Transverse colon (tissue), 4 donors: ENCODE data around the gene TCOF1. TPM values are rescaled to one million over a fixed set of nuclear protein-coding genes. Genes with fewer than 3 reads are reported as not detected.

Experiments
- DNase-seq: peaks from one replicate; pipeline ENCODE4 v3.0.0-alpha.2; 2019
- H3K27ac ChIP-seq, 4 donors: fragments of 200-600 bp; sonication (generic); 2 replicates each; pipeline ENCODE4 v1.5.1; 2016 to 2018; ENCODE audit warnings: inconsistent platforms in 4 of 4
- H3K27me3 ChIP-seq: fragments of 200-600 bp; sonication (generic); 2 replicates; pipeline ENCODE4 v1.5.1; 2017; ENCODE audit warnings: inconsistent platforms
- H3K36me3 ChIP-seq, 4 donors: fragments of 200-600 bp; sonication (generic); 2 replicates each; pipeline ENCODE4 v1.5.1; 2017 to 2019; ENCODE audit warnings: inconsistent platforms in 4 of 4
- H3K4me1 ChIP-seq, 4 donors: fragments of 200-600 bp; sonication (generic); 2 replicates each; pipeline ENCODE4 v1.5.1; 2017 to 2020; ENCODE audit warnings: inconsistent platforms in 4 of 4
- H3K4me3 ChIP-seq, 4 donors: fragments of 200-600 bp; sonication (generic); 1 replicate in 1 of 4; 2 replicates in 3 of 4; pipeline versions ENCODE4 v1.5.1 to v1.6.1; 2017 to 2019; ENCODE audit warnings: inconsistent platforms in 4 of 4
- H3K9me3 ChIP-seq, 2 donors: fragments of 200-600 bp; sonication (generic); 2 replicates each; pipeline ENCODE4 v1.5.1; 2017 to 2019; ENCODE audit warnings: inconsistent platforms in 2 of 2
- CTCF ChIP-seq, 5 experiments: fragments of 200-600 bp in 3 of 5; fragments of 450-650 bp in 2 of 5; sonication (generic) in 3 of 5; IDR thresholded peaks; 1 replicate in 2 of 5; 2 replicates in 3 of 5; pipeline ENCODE4 v1.5.1; 2016 to 2017; ENCODE audit warnings: antibody characterized with exemption in 5 of 5, inconsistent platforms in 3 of 5, mild to moderate bottlenecking in 2 of 5, moderate library complexity in 1 of 5
- EP300 ChIP-seq: sonication (generic); formaldehyde crosslinking; IDR thresholded peaks from one replicate; pipeline ENCODE4 v1.6.1; 2017; ENCODE audit warnings: antibody characterized with exemption, low read depth
- POLR2A ChIP-seq: fragments of 450-650 bp; IDR thresholded peaks from one replicate; pipeline ENCODE4 v1.6.1; 2016; ENCODE audit warnings: antibody characterized with exemption, mild to moderate bottlenecking, moderate library complexity
- POLR2AphosphoS5 ChIP-seq, 3 donors: sonication (generic); formaldehyde crosslinking; IDR thresholded peaks; one replicate each; pipeline ENCODE4 v1.6.1; 2016; ENCODE audit warnings: antibody characterized with exemption in 3 of 3
- WGBS, 2 donors: methylation state at CpG; one replicate each; pipeline ENCODE4 v1.1.5; 2018; ENCODE audit warnings: low coverage in 1 of 2; 5-methylcytosine and 5-hydroxymethylcytosine counted together
- in situ Hi-C, 4 donors: fragments of 200-750 bp; cut with MboI; loops; one replicate each; pipeline versions ENCODE4 v1.15.0 to v1.15.1; 2017; ENCODE audit warnings: low sequenced_read_pairs in 3 of 4, low pct_ligation_motif_present in 1 of 4, low pct_unique_long_range_greater_than_20kb in 1 of 4
- intact Hi-C: fragments of 100-400 bp; cut with DNase I; formaldehyde crosslinking; loops from one replicate; pipeline ENCODE4 v1.15.1; 2023; ENCODE audit warnings: low total_unique reads
- total RNA-seq, 4 donors: library from RNA; depleted of rRNA; stranded (reverse); fragments of >200 nt; gene quantifications; one replicate each; pipeline ENCODE4 v1.1.0, GENCODE V29; 2016

TCOF1 gene
- total RNA-seq, 4 donors from 2014 or later: 12.0 to 87.2 (median 31.3) TPM

GRCh38 chr5:150353032-150353675, 4.3 kb upstream of the TCOF1 start:
- Histone ChIP-seq H3K27me3 (no peaks in the 10 kb centered on the region), H3K36me3 (no peaks in the 10 kb centered on the region), H3K9me3 (no peaks in the 10 kb centered on the region), H3K27ac (peak overlapping the region in 1 of 4 donors; percentile 47), H3K4me3 (no peak overlapping the region), H3K4me1 (peaks cover under 1 to 28% (median 14%) of the 10 kb centered on the region in 4 donors)
- in situ Hi-C loops (no loop called here), intact Hi-C loops (no loop called here)
- 71 to 76% methylated on average over 3 of the region's 3 CpGs for WGBS, 2 donors
- DNase-seq: no peak
- TF ChIP-seq POLR2AphosphoS5 (IDR thresholded peaks at IDR 0.05) (no peak), EP300 (no peak), CTCF (IDR thresholded peaks at IDR 0.05) (no peak), POLR2A (no peak)

- intact Hi-C loops: no loop called here
- 98 to 100% methylated on average over 2 of the region's 2 CpGs for WGBS, 2 donors
- Histone ChIP-seq H3K4me1 (peaks cover 9 to 37% (median 20%) of the 10 kb centered on the region in 4 donors), H3K27ac (no peak overlapping the region), H3K36me3 (no peaks in the 10 kb centered on the region), H3K9me3 (no peaks in the 10 kb centered on the region), H3K27me3 (no peaks in the 10 kb centered on the region), H3K4me3 (no peak overlapping the region)
- in situ Hi-C loops: no loop called here
- no peak for DNase-seq
- TF ChIP-seq EP300 (no peak), POLR2AphosphoS5 (IDR thresholded peaks at IDR 0.05) (no peak), POLR2A (no peak), CTCF (IDR thresholded peaks at IDR 0.05) (no peak)
Measured at GRCh38 chr5:150355791-150356190, 1.7 kb upstream of the TCOF1 start.

GRCh38 chr5:150356575-150357294, 762 bp upstream of the TCOF1 start:
- H3K27ac ChIP-seq: peak overlapping the region; percentile 62 to 84 (median 74)
- no peak for DNase-seq
- no peaks in the 10 kb centered on the region for H3K9me3 ChIP-seq
- H3K27me3 ChIP-seq: no peaks in the 10 kb centered on the region
- in situ Hi-C loops: no loop called here
- H3K4me1 ChIP-seq: peaks cover 9 to 30% (median 17%) of the 10 kb centered on the region in 4 donors
- TF ChIP-seq EP300: no peak
- no peak for TF ChIP-seq POLR2A
- no peak for TF ChIP-seq POLR2AphosphoS5 (IDR thresholded peaks at IDR 0.05)
- TF ChIP-seq CTCF (IDR thresholded peaks at IDR 0.05): no peak
- intact Hi-C loops: no loop called here
- H3K4me3 ChIP-seq: peak overlapping the region in 3 of 4 donors; percentile 71 to 92 (median 79)
- WGBS, 2 donors: 63 to 66% methylated on average over 6 to 10 of the region's 10 CpGs
- no peaks in the 10 kb centered on the region for H3K36me3 ChIP-seq

- no peak for TF ChIP-seq EP300
- no peak for TF ChIP-seq POLR2AphosphoS5 (IDR thresholded peaks at IDR 0.05)
- TF ChIP-seq POLR2A: no peak
- no peak for TF ChIP-seq CTCF (IDR thresholded peaks at IDR 0.05)
- 45 to 55% methylated on average over 11 to 23 of the region's 23 CpGs for WGBS, 2 donors
- H3K27me3 ChIP-seq: no peaks in the 10 kb centered on the region
- intact Hi-C loops: no loop called here
- peak overlapping the region; percentile 73 to 84 (median 75) for H3K27ac ChIP-seq
- H3K4me3 ChIP-seq: peak overlapping the region; percentile 71 to 92 (median 79)
- H3K4me1 ChIP-seq: peaks cover 9 to 22% (median 13%) of the 10 kb centered on the region in 4 donors
- no peak for DNase-seq
- no peaks in the 10 kb centered on the region for H3K9me3 ChIP-seq
- in situ Hi-C loops: no loop called here
- H3K36me3 ChIP-seq: peaks cover 0 to 4% (median 0%) of the 10 kb centered on the region in 4 donors
Measured at GRCh38 chr5:150358261-150359095, 981 bp downstream of the TCOF1 start.
